RWPE1 (cell line): ENCODE data around the gene TELO2.

ENCODE experiments used
- CTCF ChIA-PET: fragments of 350-600 bp; sonication (Branson Sonifier 250); formaldehyde crosslinking; extraction: SDS; loops from one replicate; lab custom pipeline; 2021; lab: Yijun Ruan, JAX
- POLR2A ChIA-PET: fragments of 400-600 bp; formaldehyde crosslinking; extraction: SDS; loops from one replicate; lab custom pipeline; 2020; ENCODE audit warnings: antibody characterized with exemption; ENCODE audit not compliant: low non-redundant PET; lab: Yijun Ruan, JAX
- DNase-seq: peaks from one replicate; pipeline ENCODE4 v3.0.0; 2012; ENCODE audit warnings: low spot score
- H3K27ac ChIP-seq: fragments of 450-650 bp; 2 replicates; pipeline ENCODE4 v1.5.1; 2017
- TF ChIP-seq, protein P1 (sequence below): fragments of 450-650 bp; conservative IDR thresholded peaks from 2 replicates; pipeline ENCODE4 v1.5.1; 2017; ENCODE audit warnings: low read depth, mild to moderate bottlenecking

The TELO2 gene

DNA sequence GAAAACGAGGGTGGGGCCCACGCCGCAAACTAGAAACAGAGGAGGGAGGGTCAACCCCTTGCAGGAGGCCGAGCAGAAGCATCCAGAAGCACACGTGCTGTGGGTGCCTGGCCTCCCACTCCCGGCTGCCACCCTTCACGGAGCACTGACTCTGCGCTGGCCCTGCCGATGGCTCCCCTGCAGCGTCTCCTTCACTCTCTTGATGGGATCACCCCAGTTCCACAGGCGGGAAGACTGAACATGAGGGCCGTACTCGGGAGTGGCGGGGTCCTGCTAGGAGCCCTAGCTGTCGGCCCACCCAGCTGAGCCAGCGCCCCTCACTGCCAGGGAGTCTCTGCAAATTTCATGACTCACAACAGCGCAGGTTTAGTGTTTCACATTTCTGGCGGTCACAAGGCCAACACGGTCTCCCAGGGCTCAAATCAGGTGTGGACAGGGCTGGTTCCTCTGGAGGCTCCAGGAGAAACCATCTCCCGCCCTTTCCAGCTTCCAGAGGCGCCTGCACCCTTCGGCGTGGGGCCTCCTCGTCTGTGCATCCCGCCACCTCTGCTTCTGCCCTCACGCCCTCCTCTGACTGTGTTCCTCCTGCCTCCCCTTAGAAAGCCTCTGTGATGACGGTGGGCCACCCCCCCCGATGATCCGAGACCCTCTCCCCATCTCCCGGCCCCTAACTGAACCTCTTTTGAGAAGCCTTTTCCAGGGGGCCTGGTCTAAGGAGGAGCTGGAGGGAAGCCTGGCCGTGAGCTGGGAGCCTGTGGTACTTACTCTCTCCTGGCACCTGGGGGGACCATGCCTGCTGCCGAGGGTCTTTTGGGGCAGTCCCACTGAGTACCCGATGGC, 6.4 kb upstream of the TELO2 start:
- no peak for DNase-seq
- CTCF ChIA-PET, result no interaction called here
- POLR2A ChIA-PET, result no interaction called here
- TF ChIP-seq, protein P1, sequence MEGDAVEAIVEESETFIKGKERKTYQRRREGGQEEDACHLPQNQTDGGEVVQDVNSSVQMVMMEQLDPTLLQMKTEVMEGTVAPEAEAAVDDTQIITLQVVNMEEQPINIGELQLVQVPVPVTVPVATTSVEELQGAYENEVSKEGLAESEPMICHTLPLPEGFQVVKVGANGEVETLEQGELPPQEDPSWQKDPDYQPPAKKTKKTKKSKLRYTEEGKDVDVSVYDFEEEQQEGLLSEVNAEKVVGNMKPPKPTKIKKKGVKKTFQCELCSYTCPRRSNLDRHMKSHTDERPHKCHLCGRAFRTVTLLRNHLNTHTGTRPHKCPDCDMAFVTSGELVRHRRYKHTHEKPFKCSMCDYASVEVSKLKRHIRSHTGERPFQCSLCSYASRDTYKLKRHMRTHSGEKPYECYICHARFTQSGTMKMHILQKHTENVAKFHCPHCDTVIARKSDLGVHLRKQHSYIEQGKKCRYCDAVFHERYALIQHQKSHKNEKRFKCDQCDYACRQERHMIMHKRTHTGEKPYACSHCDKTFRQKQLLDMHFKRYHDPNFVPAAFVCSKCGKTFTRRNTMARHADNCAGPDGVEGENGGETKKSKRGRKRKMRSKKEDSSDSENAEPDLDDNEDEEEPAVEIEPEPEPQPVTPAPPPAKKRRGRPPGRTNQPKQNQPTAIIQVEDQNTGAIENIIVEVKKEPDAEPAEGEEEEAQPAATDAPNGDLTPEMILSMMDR, result no peak
- H3K27ac ChIP-seq, result no peak overlapping the region

DNA sequence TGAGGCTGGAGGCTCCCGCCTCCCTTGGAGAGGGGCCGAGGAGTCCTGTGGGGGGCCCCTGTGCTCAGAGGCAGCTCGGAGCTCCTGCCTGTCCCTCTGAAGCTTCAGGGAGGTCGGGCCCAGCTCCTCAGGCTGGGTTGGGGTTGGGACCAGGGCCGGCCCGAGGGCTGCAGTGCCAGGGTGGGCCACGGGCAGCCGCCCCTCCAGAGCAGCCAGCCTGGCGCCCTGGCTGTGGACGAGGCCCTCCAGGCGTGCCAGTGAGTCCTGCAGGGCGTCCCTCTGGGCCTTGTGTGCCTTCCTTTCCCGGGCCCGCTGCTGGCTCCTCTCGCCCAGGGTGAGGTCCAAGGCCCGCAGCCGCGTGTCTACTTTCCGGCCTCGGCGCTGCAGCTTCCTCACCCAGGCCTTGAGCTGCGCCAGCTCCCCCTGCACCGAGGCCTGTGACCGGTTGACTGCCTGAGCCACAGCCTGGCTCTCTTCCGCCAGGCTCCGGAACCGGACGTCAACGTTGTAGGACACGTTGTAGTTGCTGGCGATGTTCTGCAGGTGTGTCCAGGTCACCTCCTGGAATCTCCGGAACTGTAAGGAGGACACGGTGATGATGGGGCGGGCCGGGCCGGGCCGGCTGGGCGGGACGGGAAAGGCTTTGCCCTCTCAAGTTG, 5.6 kb upstream of the TELO2 start:
- TF ChIP-seq, protein P1, result no peak
- no peak for DNase-seq
- ChIA-PET CTCF (no interaction called here), POLR2A (no interaction called here)
- H3K27ac ChIP-seq, result no peak overlapping the region

DNA sequence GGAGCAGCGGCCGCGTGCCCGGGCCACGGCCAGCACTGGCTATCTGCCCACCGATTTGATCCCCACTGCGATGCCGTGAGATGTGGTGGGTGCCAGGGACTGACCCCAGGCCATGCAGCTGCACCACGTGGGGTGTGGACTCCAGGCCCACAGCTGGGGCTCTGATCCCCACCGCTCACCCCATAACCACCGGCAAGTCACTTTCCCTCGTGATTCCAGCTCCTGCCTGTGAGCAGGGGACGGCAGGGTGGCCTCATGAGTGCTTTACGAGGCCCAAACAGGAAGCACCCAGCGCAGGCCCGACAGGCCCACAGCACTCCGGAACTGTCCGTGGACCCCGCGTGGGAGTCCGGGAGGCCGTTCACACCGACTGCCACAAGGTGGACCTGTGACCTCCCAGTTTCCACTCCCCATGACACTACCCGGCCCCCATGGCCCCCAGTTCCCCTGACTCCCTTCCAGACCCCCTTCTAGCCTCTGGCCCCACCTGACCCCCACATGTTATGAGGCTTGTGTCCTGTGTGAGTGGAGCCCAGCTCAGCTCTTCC, 5.0 kb upstream of the TELO2 start:
- ChIA-PET POLR2A (no interaction called here), CTCF (no interaction called here)
- TF ChIP-seq, protein P1, result no peak
- DNase-seq, result no peak
- no peak overlapping the region for H3K27ac ChIP-seq

DNA sequence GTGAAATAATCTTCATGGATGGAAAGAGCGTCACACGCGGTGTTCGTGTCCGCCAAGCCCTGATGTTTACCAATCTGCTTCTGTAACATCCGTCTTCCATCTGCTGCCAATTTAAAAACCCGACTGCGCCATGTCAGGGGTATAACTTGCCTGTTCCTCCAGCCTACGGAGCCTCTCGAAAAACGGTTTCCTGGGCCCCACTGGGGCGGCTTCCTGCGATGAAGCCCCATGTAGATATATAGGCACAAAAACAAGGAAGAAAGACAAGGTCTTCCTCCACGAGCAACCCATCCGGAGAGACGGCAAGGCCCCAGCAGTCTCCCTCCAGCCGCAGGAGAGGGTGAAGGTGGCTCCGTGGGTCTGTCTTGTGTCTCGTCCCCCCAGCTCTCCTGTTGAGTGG, 4.5 kb upstream of the TELO2 start, which contains the start of gene PTX4:
TSS of gene PTX4 (minus strand) at position 326 of the 400 bp plus-strand sequence. CDS start at position 291, 35 bp downstream.
- no peak for DNase-seq
- TF ChIP-seq, protein P1, result no peak
- ChIA-PET POLR2A (no interaction called here), CTCF (no interaction called here)
- H3K27ac ChIP-seq, result no peak within 1 kb of the TSS

DNA sequence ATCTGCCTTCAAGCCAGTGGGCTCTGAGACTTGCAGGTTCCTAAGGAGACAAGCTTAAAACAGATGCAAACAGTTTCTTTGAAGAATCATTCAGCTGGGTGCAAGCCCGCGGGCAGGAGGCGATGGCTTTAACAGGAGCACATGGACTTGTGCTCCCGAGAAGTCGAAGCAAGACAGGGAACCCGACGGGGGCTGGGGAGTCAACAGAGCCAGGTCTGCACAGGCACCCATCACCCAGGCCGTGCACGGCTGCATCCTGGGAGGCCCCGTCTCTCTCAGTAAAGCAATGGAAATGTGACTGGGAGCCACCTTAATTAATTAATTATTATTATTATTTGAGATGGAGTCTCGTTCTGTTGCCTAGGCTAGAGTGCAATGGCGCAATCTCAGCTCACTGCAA, 4.1 kb upstream of the TELO2 start:
- no peak for DNase-seq
- ChIA-PET POLR2A (no interaction called here), CTCF (no interaction called here)
- H3K27ac ChIP-seq, result no peak overlapping the region
- TF ChIP-seq, protein P1, result no peak

DNA sequence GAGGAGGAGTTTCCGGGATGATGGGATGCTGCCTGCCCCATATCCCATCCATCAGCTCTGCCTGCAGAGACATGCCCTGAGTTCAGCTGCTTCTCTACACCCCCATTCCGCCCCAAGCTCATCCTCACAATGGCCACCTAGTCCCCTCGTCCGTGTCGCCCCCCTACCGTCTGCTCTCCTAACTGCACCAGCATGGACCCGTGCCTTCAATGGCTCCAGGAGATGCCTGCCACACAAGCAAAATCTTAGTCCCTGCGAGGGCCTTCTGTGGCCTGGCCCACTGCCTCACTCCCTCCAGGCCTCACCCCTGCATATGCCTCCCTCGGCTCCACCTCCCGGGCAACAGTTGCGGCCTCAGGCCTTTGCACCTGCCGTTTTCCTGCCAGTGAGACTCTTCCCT, 1.8 kb upstream of the TELO2 start:
- POLR2A ChIA-PET, result no interaction called here
- CTCF ChIA-PET, result interaction anchor here (0.6 to 0.7 kb wide), 2 partner anchors 59 to 339 kb away, joined by 3 read pairs; no protein-coding TSS in a partner anchor
- TF ChIP-seq, protein P1, result no peak
- no peak for DNase-seq
- H3K27ac ChIP-seq, result no peak overlapping the region
